Testis (tissue), 2 donors: ENCODE measurements around the gene FARS2.

Experiments used
- POLR2A ChIP-seq: fragments of 450-650 bp; IDR thresholded peaks from one replicate; pipeline ENCODE4 v1.6.1; 2017; ENCODE audit warnings: antibody characterized with exemption, mild to moderate bottlenecking, moderate library complexity
- TF ChIP-seq, protein P1 (sequence below), 3 experiments: fragments of 450-650 bp in 2 of 3; fragments of 200-600 bp in 1 of 3; sonication (generic) in 1 of 3; IDR thresholded peaks; one replicate each; pipeline ENCODE4 v1.5.1; 2016 to 2019; ENCODE audit warnings: antibody characterized with exemption in 3 of 3, mild to moderate bottlenecking in 2 of 3, moderate library complexity in 1 of 3

DNA sequence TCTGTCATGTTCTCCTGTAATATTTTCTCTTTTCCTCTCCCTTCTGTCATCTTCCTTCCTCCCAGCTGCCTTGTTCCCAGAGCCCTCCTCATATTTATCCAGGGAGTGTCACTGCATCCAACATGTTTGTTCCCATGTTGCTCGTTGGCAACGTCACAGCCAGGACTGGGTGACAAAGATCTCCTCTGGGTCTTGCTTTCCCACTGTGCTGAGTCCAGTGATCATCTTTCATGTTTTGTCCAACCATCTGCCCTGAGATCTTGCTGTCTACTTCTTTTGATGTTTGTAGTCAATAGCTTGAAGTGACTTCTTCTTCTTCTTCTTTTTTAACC is 26.6 kb downstream of the FARS2 start:
- TF ChIP-seq, protein P1, sequence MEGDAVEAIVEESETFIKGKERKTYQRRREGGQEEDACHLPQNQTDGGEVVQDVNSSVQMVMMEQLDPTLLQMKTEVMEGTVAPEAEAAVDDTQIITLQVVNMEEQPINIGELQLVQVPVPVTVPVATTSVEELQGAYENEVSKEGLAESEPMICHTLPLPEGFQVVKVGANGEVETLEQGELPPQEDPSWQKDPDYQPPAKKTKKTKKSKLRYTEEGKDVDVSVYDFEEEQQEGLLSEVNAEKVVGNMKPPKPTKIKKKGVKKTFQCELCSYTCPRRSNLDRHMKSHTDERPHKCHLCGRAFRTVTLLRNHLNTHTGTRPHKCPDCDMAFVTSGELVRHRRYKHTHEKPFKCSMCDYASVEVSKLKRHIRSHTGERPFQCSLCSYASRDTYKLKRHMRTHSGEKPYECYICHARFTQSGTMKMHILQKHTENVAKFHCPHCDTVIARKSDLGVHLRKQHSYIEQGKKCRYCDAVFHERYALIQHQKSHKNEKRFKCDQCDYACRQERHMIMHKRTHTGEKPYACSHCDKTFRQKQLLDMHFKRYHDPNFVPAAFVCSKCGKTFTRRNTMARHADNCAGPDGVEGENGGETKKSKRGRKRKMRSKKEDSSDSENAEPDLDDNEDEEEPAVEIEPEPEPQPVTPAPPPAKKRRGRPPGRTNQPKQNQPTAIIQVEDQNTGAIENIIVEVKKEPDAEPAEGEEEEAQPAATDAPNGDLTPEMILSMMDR (IDR thresholded peaks at IDR 0.05) = no peak
- TF ChIP-seq POLR2A = no peak
